HL-60 (cell line): Measurements from ENCODE around the gene PTBP1.

Experiments used
- CTCF ChIP-seq: IDR thresholded peaks from one replicate; pipeline ENCODE4 v1.5.1; 2011; ENCODE audit warnings: low read length, control low read depth, inconsistent platforms; ENCODE audit not compliant: insufficient read depth
- POLR2AphosphoS5 ChIP-seq: IDR thresholded peaks from 2 replicates; pipeline ENCODE4 v1.6.1; 2012; ENCODE audit warnings: low read depth

DNA sequence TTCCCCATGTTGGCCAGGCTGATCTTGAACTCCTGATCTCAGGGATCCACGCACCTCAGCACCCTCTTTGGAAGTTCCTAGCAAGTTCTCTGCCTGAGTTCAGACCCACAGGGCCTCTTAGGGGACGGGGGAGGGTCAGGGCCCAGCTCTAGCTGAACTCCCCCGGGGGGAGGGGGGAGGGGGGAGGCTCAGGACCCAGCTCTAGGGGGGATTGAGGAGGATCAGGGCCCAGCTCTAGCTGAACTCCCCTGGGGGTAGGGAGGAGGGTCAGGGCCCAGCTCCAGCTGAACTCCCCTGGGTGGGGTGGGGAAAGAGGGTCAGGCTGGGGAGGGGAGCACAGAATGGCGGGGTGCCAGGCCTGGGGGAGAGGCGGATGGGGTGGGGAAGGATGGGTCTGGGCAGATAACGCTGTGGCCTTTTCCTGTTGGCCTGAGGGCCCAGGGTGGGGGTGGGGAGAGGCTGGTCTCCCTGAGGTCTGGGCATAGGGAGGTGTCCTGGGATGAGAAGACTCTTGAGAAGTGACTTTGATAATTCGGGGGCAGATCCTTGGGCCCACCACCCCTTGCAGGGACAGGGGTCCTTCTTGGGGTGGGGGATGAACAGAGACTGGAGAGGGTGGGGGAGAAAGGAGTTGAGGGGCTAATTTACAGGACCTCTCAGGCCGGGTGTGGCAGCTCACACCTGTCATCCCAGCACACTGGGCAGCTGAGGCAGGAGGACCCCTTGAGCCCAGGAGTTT lies 5.5 kb upstream of the PTBP1 start:
- TF ChIP-seq POLR2AphosphoS5 (no peak), CTCF (no peak)
